Activated CD4-positive, alpha-beta T cell treated with anti-CD3 and anti-CD28 coated beads, Interleukin-2, amount 50 U/mL, for 48 hours (primary cell): ENCODE data around the gene UTF1.

Source experiments
- DNase-seq, 2 experiments: peaks; one replicate each; pipeline ENCODE4 v3.0.0-alpha.2; 2020

UTF1 gene

GRCh38 chr10:133280391-133281059, 50.5 kb downstream of the UTF1 start:
- no peak for DNase-seq

- DNase-seq, result no peak
Observed at GRCh38 chr10:133281084-133281483, 51.1 kb downstream of the UTF1 start.
